K562 (cell line): ENCODE results near the gene BRICD5. TPM values are rescaled to one million over a fixed set of nuclear protein-coding genes. Genes with fewer than 3 reads are reported as not detected.

Source experiments
- ATF6 ChIP-seq: sonication (generic); formaldehyde crosslinking; IDR thresholded peaks from 2 replicates; pipeline ENCODE4 v1.4.0; 2020; ENCODE audit warnings: mild to moderate bottlenecking, missing genetic modification reagents
- BRCA1 ChIP-seq, 2 experiments: fragments of 450-650 bp in 1 of 2; sonication (generic) in 1 of 2; formaldehyde crosslinking in 1 of 2; IDR thresholded peaks; 2 replicates each; pipeline versions ENCODE4 v1.5.0 to v1.6.1; 2017 to 2020; ENCODE audit warnings: mild to moderate bottlenecking in 1 of 2, missing genetic modification reagents in 1 of 2
- CBX8 ChIP-seq: fragments of 200-600 bp; sonication (generic); IDR thresholded peaks from 2 replicates; pipeline ENCODE4 v1.6.1; 2012; ENCODE audit warnings: borderline replicate concordance, mixed run types, low read depth, mild to moderate bottlenecking, moderate library complexity, mixed read lengths, low read length, control low read depth, inconsistent platforms; ENCODE audit not compliant: poor library complexity, severe bottlenecking; ENCODE audit errors: extremely low read depth
- CHD1 ChIP-seq: fragments of 200-600 bp; sonication (generic); IDR thresholded peaks from one replicate; pipeline ENCODE4 v1.6.1; 2012; ENCODE audit warnings: mild to moderate bottlenecking, moderate library complexity, low read length, inconsistent platforms
- DIDO1 ChIP-seq: fragments of 450-650 bp; IDR thresholded peaks from 2 replicates; pipeline ENCODE4 v1.6.1; 2016; ENCODE audit warnings: low read depth, missing biosample characterization, missing genetic modification characterization
- EP300 ChIP-seq: IDR thresholded peaks from 2 replicates; pipeline ENCODE4 v1.6.1; 2012; ENCODE audit warnings: low read length, improper control_type of control experiment
- JUND ChIP-seq, 2 experiments: IDR thresholded peaks; 2 replicates in 1 of 2; 3 replicates in 1 of 2; pipeline ENCODE4 v1.6.1; 2011; ENCODE audit warnings: borderline replicate concordance in 2 of 2, low read depth in 2 of 2, low read length in 2 of 2, improper control_type of control experiment in 1 of 2, missing biosample characterization in 1 of 2, missing genetic modification characterization in 1 of 2, missing genetic modification reagents in 1 of 2
- LARP7 ChIP-seq: fragments of 450-650 bp; IDR thresholded peaks from 2 replicates; pipeline ENCODE4 v1.6.1; 2016
- RBM34 ChIP-seq: fragments of 200-400 bp; formaldehyde crosslinking; IDR thresholded peaks from 2 replicates; pipeline ENCODE4 v1.6.1; 2018; ENCODE audit warnings: low read length, borderline replicate concordance; ENCODE audit not compliant: insufficient read depth
- SMAD1 ChIP-seq: fragments of 150-350 bp; IDR thresholded peaks from 2 replicates; pipeline ENCODE4 v1.6.1; 2014; ENCODE audit warnings: low read length, low read depth; ENCODE audit not compliant: partially characterized antibody
- SMARCA5 ChIP-seq: fragments of 450-650 bp; IDR thresholded peaks from 2 replicates; pipeline ENCODE4 v1.6.1; 2016
- TEAD4 ChIP-seq, 2 experiments: sonication (generic) in 1 of 2; formaldehyde crosslinking in 1 of 2; IDR thresholded peaks; 2 replicates each; pipeline versions ENCODE4 v1.6.1 to v1.8.0; 2012 to 2022; ENCODE audit warnings: borderline replicate concordance in 1 of 2, inconsistent platforms in 1 of 2, low read length in 1 of 2, mild to moderate bottlenecking in 1 of 2, missing genetic modification reagents in 1 of 2
- TRIM25 ChIP-seq: fragments of 450-650 bp; IDR thresholded peaks from 2 replicates; pipeline ENCODE4 v1.7.0; 2016; ENCODE audit warnings: borderline replicate concordance
- XRCC3 ChIP-seq: fragments of 450-650 bp; IDR thresholded peaks from 2 replicates; pipeline ENCODE4 v1.6.1; 2017; ENCODE audit warnings: mild to moderate bottlenecking, moderate library complexity
- ZBTB11 ChIP-seq, 3 experiments: fragments of 200-800 bp in 1 of 3; fragments of 250-450 bp in 1 of 3; fragments of 450-650 bp in 1 of 3; sonication (Bioruptor Pico) in 1 of 3; sonication (Bioruptor generic) in 1 of 3; formaldehyde crosslinking in 1 of 3; IDR thresholded peaks; 2 replicates each; pipeline versions ENCODE4 v1.6.1 to v1.8.0; 2016 to 2022; ENCODE audit warnings: mild to moderate bottlenecking in 2 of 3, missing genetic modification characterization in 2 of 3, missing compliant biosample characterization in 1 of 3, moderate library complexity in 1 of 3
- ZNF165 ChIP-seq: fragments of 250-450 bp; sonication (Bioruptor Pico); IDR thresholded peaks from 2 replicates; pipeline ENCODE4 v1.4.0; 2020; ENCODE audit warnings: borderline replicate concordance
- ZNF586 ChIP-seq: fragments of 450-650 bp; formaldehyde crosslinking; conservative IDR thresholded peaks from 2 replicates; pipeline ENCODE4 v1.4.0; 2020; ENCODE audit warnings: mild to moderate bottlenecking, moderate library complexity
- polyA plus RNA-seq, 8 experiments: library from polyadenylated mRNA; depleted of rRNA in 4 of 8; stranded (reverse) in 5 of 8; unstranded in 3 of 8; fragments of >200 nt; fragmentation: Nextera tagmentation in 2 of 8; fragmentation: Illumina TruSeq in 1 of 8; extraction: Ambion mirVana in 2 of 8; extraction: Trizol in 1 of 8; gene quantifications; 2 replicates each; pipeline versions ENCODE4 v1.2.1 to v1.2.3, GENCODE V29; 2011 to 2014; ENCODE audit warnings: inconsistent platforms in 1 of 8, missing spikeins in 1 of 8
- total RNA-seq, 7 experiments: library from RNA; depleted of rRNA in 6 of 7; stranded (reverse); fragments of >200 nt in 6 of 7; fragmentation: Illumina TruSeq in 2 of 7; extraction: Trizol in 2 of 7; gene quantifications; 2 replicates each; pipeline versions ENCODE4 v1.2.1 to v1.2.3, GENCODE V29; 2011 to 2021; ENCODE audit warnings: low replicate concordance in 1 of 7

Gene BRICD5
- total and polyA plus RNA-seq, 9 of the 15 experiments (the other 6 are each of a cell fraction or from before 2014, with no cell fraction given) = 0.24 to 15.1 (median 2.4) TPM; not detected in 1

GRCh38 chr16:2205104-2205966 is 5.3 kb downstream of the BRICD5 start, which contains the start of gene MLST8 (continued):
- TF ChIP-seq ATF6 (CRISPR knock-in tag) (peak; percentile 2; the same call in 1 of the 2 replicates), DIDO1 (no peak; the same call in 1 of the 2 replicates), LARP7 (no peak), SMAD1 (no peak), RBM34 (no peak), ZNF165 (no peak), ZBTB11 (CRISPR knock-in tag; IDR thresholded peaks at IDR 0.05) (peak in 1 of 3 experiments; percentile 36; a peak in 1 of 6 replicates), CBX8 (no peak), BRCA1 (IDR thresholded peaks at IDR 0.05) (no peak), BRCA1 (CRISPR knock-in tag; IDR thresholded peaks at IDR 0.05) (no peak), TEAD4 (IDR thresholded peaks at IDR 0.05; ENCODE audit: low read length) (no peak), TEAD4 (CRISPR knock-in tag; IDR thresholded peaks at IDR 0.05; ENCODE audit: borderline replicate concordance) (no peak), SMARCA5 (no peak), CHD1 (no peak), ZNF586 (CRISPR knock-in tag) (no peak), JUND (IDR thresholded peaks at IDR 0.05; ENCODE audit: borderline replicate concordance, low read depth, low read length) (peak; percentile 93), JUND (tag; IDR thresholded peaks at IDR 0.05; ENCODE audit: borderline replicate concordance, low read depth, low read length) (0 out of 3 replicates have a peak, but pooled peaks have one; percentile 30), EP300 (no peak), TRIM25 (no peak), XRCC3 (no peak)
